Panc1 (cell line): ENCODE measurements around the gene CEP63. TPM values are rescaled to one million over a fixed set of nuclear protein-coding genes. Genes with fewer than 3 reads are reported as not detected.
"Not testable (repeated sequence)": the region's sequence is repeated elsewhere in the genome, so short reads cannot be mapped to it uniquely, and the experiment has no call there.

Experiments
- ATAC-seq: fragments of 200-7000 bp; cut with Tn5 transposase; 2 replicates; pipeline ENCODE4 v1.9.1; 2020; ENCODE audit warnings: mild to moderate bottlenecking, moderate library complexity
- BruUV-seq: library from RNA; stranded (reverse); fragments of 400-500 nt; replicated peaks from 2 replicates; lab custom pipeline; 2021; lab: Mats Ljungman, UMichigan
- CTCF ChIA-PET: fragments of 300-600 bp; sonication (Branson Sonifier 250); formaldehyde crosslinking; loops from one replicate; lab custom pipeline; 2022; ENCODE audit warnings: antibody characterized with exemption; lab: Charles Lee
- POLR2A ChIA-PET: fragments of 300-600 bp; sonication (Branson Sonifier 250); formaldehyde crosslinking; loops from one replicate; lab custom pipeline; 2022; ENCODE audit warnings: antibody characterized with exemption; lab: Charles Lee
- DNase-seq: peaks from one replicate; pipeline ENCODE4 v3.0.0-alpha.2; 2010; ENCODE audit warnings: low read depth, low spot score
- H3K27ac ChIP-seq: 2 replicates; pipeline ENCODE4 v1.5.1; 2011; ENCODE audit warnings: mild to moderate bottlenecking, low read length, inconsistent platforms
- H3K27me3 ChIP-seq: fragments of 200-500 bp; sonication (Bioruptor generic); 2 replicates; pipeline ENCODE4 v1.6.0; 2014; ENCODE audit warnings: low read length, inconsistent platforms; ENCODE audit not compliant: control insufficient read depth, insufficient read depth
- H3K36me3 ChIP-seq: fragments of 200-500 bp; sonication (Bioruptor generic); 2 replicates; pipeline ENCODE4 v1.5.1; 2014; ENCODE audit warnings: inconsistent platforms, mild to moderate bottlenecking, low read length, moderate library complexity; ENCODE audit not compliant: control insufficient read depth, insufficient read depth
- H3K4me1 ChIP-seq: 2 replicates; pipeline ENCODE4 v1.5.1; 2011; ENCODE audit warnings: inconsistent platforms, mild to moderate bottlenecking, low read length, moderate library complexity; ENCODE audit not compliant: control insufficient read depth, insufficient read depth
- H3K4me3 ChIP-seq, 2 experiments: 2 replicates each; pipeline ENCODE4 v1.5.1; 2011 to 2012; ENCODE audit warnings: low read depth in 2 of 2, low read length in 2 of 2, mild to moderate bottlenecking in 2 of 2, inconsistent platforms in 1 of 2, moderate library complexity in 1 of 2
- H3K9me3 ChIP-seq: fragments of 200-500 bp; sonication (Bioruptor generic); 2 replicates; pipeline ENCODE4 v1.5.1; 2014; ENCODE audit warnings: low read depth, mild to moderate bottlenecking, inconsistent platforms, low read length, moderate library complexity; ENCODE audit not compliant: control insufficient read depth, insufficient read depth
- CTCF ChIP-seq: fragments of 450-650 bp; IDR thresholded peaks from 2 replicates; pipeline ENCODE4 v1.5.1; 2017; ENCODE audit warnings: mild to moderate bottlenecking
- POLR2AphosphoS5 ChIP-seq: IDR thresholded peaks from 2 replicates; pipeline ENCODE4 v1.6.1; 2012; ENCODE audit warnings: mild to moderate bottlenecking, low read depth, low read length, moderate library complexity
- REST ChIP-seq, 2 experiments: IDR thresholded peaks; 2 replicates each; pipeline ENCODE4 v1.6.1; 2011 to 2012; ENCODE audit warnings: low read depth in 2 of 2, control low read depth in 1 of 2, low read length in 1 of 2, mild to moderate bottlenecking in 1 of 2, moderate library complexity in 1 of 2; ENCODE audit not compliant: insufficient read depth in 1 of 2
- SIN3A ChIP-seq: IDR thresholded peaks from 2 replicates; pipeline ENCODE4 v1.6.1; 2012; ENCODE audit warnings: low read depth, mild to moderate bottlenecking, low read length, moderate library complexity, borderline replicate concordance; ENCODE audit not compliant: insufficient read depth
- TCF7L2 ChIP-seq: IDR thresholded peaks from 2 replicates; pipeline ENCODE4 v1.6.1; 2011; ENCODE audit warnings: mild to moderate bottlenecking, low read depth, low read length, inconsistent platforms
- in situ Hi-C: cut with HindIII; loops from 2 replicates; pipeline ENCODE4 v1.10.0; 2016; ENCODE audit warnings: low sequenced_read_pairs, low pct_unique_long_range_greater_than_20kb
- intact Hi-C: fragments of 100-400 bp; cut with micrococcal nuclease; formaldehyde crosslinking; loops from one replicate; pipeline ENCODE4 v1.10.0; 2022; ENCODE audit not compliant: unreplicated experiment
- total RNA-seq: library from RNA; stranded (reverse); gene quantifications from one replicate; pipeline ENCODE4 v1.2.1, GENCODE V29; 2021; ENCODE audit not compliant: unreplicated experiment

The CEP63 gene
- total RNA-seq, 1 experiment from 2014 or later, result 30.5 TPM

- no peak for TF ChIP-seq POLR2AphosphoS5
- TF ChIP-seq SIN3A, result no peak
- no peak for ATAC-seq
- no peak overlapping the region for H3K4me3 ChIP-seq
- DNase-seq, result no peak
- no peak overlapping the region for H3K27ac ChIP-seq
- intact Hi-C loops, result no loop called here
- H3K27me3 ChIP-seq, result no peaks in the 10 kb centered on the region
- BruUV-seq, result no TSS peak
- H3K9me3 ChIP-seq, result no peaks in the 10 kb centered on the region
- ChIA-PET POLR2A (no interaction called here), CTCF (no interaction called here)
- no peaks in the 10 kb centered on the region for H3K36me3 ChIP-seq
- H3K4me1 ChIP-seq, result no peaks in the 10 kb centered on the region
- in situ Hi-C loops, result no loop called here
Observed at GRCh38 chr3:134568790-134569189, 82.9 kb downstream of the CEP63 start.

GRCh38 chr3:134569899-134570298 is 84.0 kb downstream of the CEP63 start:
- CTCF ChIA-PET, POLR2A ChIA-PET: not testable (repeated sequence)

GRCh38 chr3:134576426-134576825 is 90.6 kb downstream of the CEP63 start:
- Histone ChIP-seq H3K4me1 (no peaks in the 10 kb centered on the region), H3K27ac (no peak overlapping the region), H3K9me3 (no peaks in the 10 kb centered on the region), H3K4me3 (no peak overlapping the region), H3K27me3 (no peaks in the 10 kb centered on the region), H3K36me3 (no peaks in the 10 kb centered on the region)
- intact Hi-C loops (no loop called here), in situ Hi-C loops (no loop called here)
- no peak for DNase-seq
- BruUV-seq, result no TSS peak
- TF ChIP-seq TCF7L2 (no peak), REST (IDR thresholded peaks at IDR 0.05; ENCODE audit: insufficient read depth in 1 of 2, low read depth in 2 of 2, low read length in 1 of 2) (no peak), SIN3A (no peak), CTCF (no peak), POLR2AphosphoS5 (no peak)
- POLR2A ChIA-PET, result no interaction called here
- ATAC-seq, result no peak
- CTCF ChIA-PET, result no interaction called here

More at GRCh38 chr3:134569899-134570298, 84.0 kb downstream of the CEP63 start:
- H3K36me3 ChIP-seq, H3K4me1 ChIP-seq, BruUV-seq, intact Hi-C loops, H3K4me3 ChIP-seq, H3K27me3 ChIP-seq, in situ Hi-C loops, ATAC-seq, H3K27ac ChIP-seq, DNase-seq, H3K9me3 ChIP-seq: not testable (repeated sequence)
